ENCODE measurements around the gene LHX4. TPM values are rescaled to one million over a fixed set of nuclear protein-coding genes. Genes with fewer than 3 reads are reported as not detected.

LHX4 gene
- total and polyA plus RNA-seq, 4 donors: under 0.01 to 0.19 (median 0.05) TPM

GRCh38 chr1:180238675-180239074 lies 8.6 kb downstream of the LHX4 start (continued):
- no peak for TF ChIP-seq CTCF (IDR thresholded peaks at IDR 0.05; ENCODE audit: low read depth, low read length, missing input control)
- no peak for TF ChIP-seq ATF3 (IDR thresholded peaks at IDR 0.05)
- no peak for TF ChIP-seq YY1 (IDR thresholded peaks at IDR 0.05)
- no peak for TF ChIP-seq TAF1 (conservative IDR thresholded peaks at IDR 0.05)

- no peak for DNase-seq (ENCODE audit: low spot score)
- no peaks in the 10 kb centered on the region for H3K9me3 ChIP-seq (ENCODE audit: control insufficient read depth in 4 of 4, low read length in 3 of 4)
- WGBS: 16% methylated on average over 10 of the region's 10 CpGs
- H3K9ac ChIP-seq (ENCODE audit: low read depth in 1 of 2, low read length in 2 of 2): no peak overlapping the region
- peaks cover 9 to 19% (median 16%) of the 10 kb centered on the region in 4 donors for H3K4me1 ChIP-seq (ENCODE audit: control insufficient read depth in 4 of 4, insufficient read depth in 4 of 4, low read length in 3 of 4)
- peaks cover 8 to 31% (median 24%) of the 10 kb centered on the region in 4 donors for H3K27me3 ChIP-seq (ENCODE audit: control insufficient read depth in 4 of 4, insufficient read depth in 4 of 4, low read length in 3 of 4)
- TF ChIP-seq REST (IDR thresholded peaks at IDR 0.05): no peak
- TF ChIP-seq JUND (IDR thresholded peaks at IDR 0.05): no peak
- no peak overlapping the region for H3K4me3 ChIP-seq (ENCODE audit: low read depth in 1 of 3, low read length in 3 of 3)
- no peaks in the 10 kb centered on the region for H3K36me3 ChIP-seq (ENCODE audit: control insufficient read depth in 4 of 4, insufficient read depth in 3 of 4, low read depth in 1 of 4, low read length in 3 of 4)
- no peak overlapping the region for H3K27ac ChIP-seq (ENCODE audit: low read depth in 1 of 2, low read length in 2 of 2)
Measured at GRCh38 chr1:180239145-180240096, 9.4 kb downstream of the LHX4 start.

GRCh38 chr1:180241716-180242544 lies 11.9 kb downstream of the LHX4 start:
- Histone ChIP-seq H3K4me1 (ENCODE audit: control insufficient read depth in 4 of 4, insufficient read depth in 4 of 4, low read length in 3 of 4) (no peaks in the 10 kb centered on the region), H3K36me3 (ENCODE audit: control insufficient read depth in 4 of 4, insufficient read depth in 3 of 4, low read depth in 1 of 4, low read length in 3 of 4) (no peaks in the 10 kb centered on the region), H3K4me3 (ENCODE audit: low read depth in 1 of 3, low read length in 3 of 3) (no peak overlapping the region), H3K9ac (ENCODE audit: low read depth in 1 of 2, low read length in 2 of 2) (no peak overlapping the region), H3K27me3 (ENCODE audit: control insufficient read depth in 4 of 4, insufficient read depth in 4 of 4, low read length in 3 of 4) (peaks cover 0 to 19% (median 12%) of the 10 kb centered on the region in 4 donors), H3K9me3 (ENCODE audit: control insufficient read depth in 4 of 4, low read length in 3 of 4) (no peaks in the 10 kb centered on the region), H3K27ac (ENCODE audit: low read depth in 1 of 2, low read length in 2 of 2) (no peak overlapping the region)
- DNase-seq (ENCODE audit: low spot score): no peak
- 79% methylated on average over 8 of the region's 8 CpGs for WGBS
- no peak for TF ChIP-seq HNF4G (IDR thresholded peaks at IDR 0.05)
- TF ChIP-seq JUND (IDR thresholded peaks at IDR 0.05): no peak
- no peak for TF ChIP-seq NR2F2 (IDR thresholded peaks at IDR 0.05)
- TF ChIP-seq FOXA2 (IDR thresholded peaks at IDR 0.05): no peak
- no peak for TF ChIP-seq SP1 (IDR thresholded peaks at IDR 0.05)
- TF ChIP-seq REST (IDR thresholded peaks at IDR 0.05): peak; percentile 92
- no peak for TF ChIP-seq CTCF (IDR thresholded peaks at IDR 0.05; ENCODE audit: low read depth, low read length, missing input control)
- TF ChIP-seq RXRA (IDR thresholded peaks at IDR 0.05): no peak
- TF ChIP-seq TAF1 (conservative IDR thresholded peaks at IDR 0.05): no peak

All from liver (tissue), 9 donors.